ENCODE data around the gene MSH4.

MSH4 gene

GRCh38 chr1:75792091-75792490 lies 4.6 kb upstream of the MSH4 start:
- H3K79me2 ChIP-seq (ENCODE audit: control insufficient read depth, low read length) = peaks cover 54% of the 10 kb centered on the region
- H3K9me3 ChIP-seq (ENCODE audit: control insufficient read depth, insufficient read depth, low read length) = no peaks in the 10 kb centered on the region
- H3K27me3 ChIP-seq (ENCODE audit: control insufficient read depth, low read length) = no peaks in the 10 kb centered on the region
- peaks cover 98% of the 10 kb centered on the region for H3F3A ChIP-seq (ENCODE audit: control insufficient read depth, insufficient read depth)
- H3K9me2 ChIP-seq (replicated peaks; ENCODE audit: control insufficient read depth, low read length) = no peaks in the 10 kb centered on the region
- TF ChIP-seq EZH2phosphoT487 (IDR thresholded peaks at IDR 0.05; ENCODE audit: borderline replicate concordance, low read length) = no peak
- TF ChIP-seq CTCF (IDR thresholded peaks at IDR 0.05; ENCODE audit: low read depth, low read length, poor library complexity, severe bottlenecking) = no peak
- H3K4me1 ChIP-seq (ENCODE audit: control insufficient read depth, low read length) = peaks cover 34% of the 10 kb centered on the region
- H3K4me2 ChIP-seq (ENCODE audit: low read length) = no peak overlapping the region
- no peak overlapping the region for H3K27ac ChIP-seq (ENCODE audit: low read depth, low read length)
- H3K4me3 ChIP-seq (ENCODE audit: low read length) = no peak overlapping the region
- H4K20me1 ChIP-seq (ENCODE audit: control insufficient read depth, insufficient read depth, low read depth, low read length) = peaks cover 61% of the 10 kb centered on the region
- H3K36me3 ChIP-seq (ENCODE audit: control insufficient read depth, low read length) = peaks cover 99% of the 10 kb centered on the region

GRCh38 chr1:75794382-75794781 lies 2.3 kb upstream of the MSH4 start:
- Histone ChIP-seq H3K4me2 (ENCODE audit: low read length) (no peak overlapping the region), H3K4me3 (ENCODE audit: low read length) (no peak overlapping the region), H3K4me1 (ENCODE audit: control insufficient read depth, low read length) (peaks cover 23% of the 10 kb centered on the region), H3K9me3 (ENCODE audit: control insufficient read depth, insufficient read depth, low read length) (no peaks in the 10 kb centered on the region), H3K27me3 (ENCODE audit: control insufficient read depth, low read length) (no peaks in the 10 kb centered on the region), H3K9me2 (replicated peaks; ENCODE audit: control insufficient read depth, low read length) (no peaks in the 10 kb centered on the region), H3K79me2 (ENCODE audit: control insufficient read depth, low read length) (peaks cover 31% of the 10 kb centered on the region), H4K20me1 (ENCODE audit: control insufficient read depth, insufficient read depth, low read depth, low read length) (peaks cover 47% of the 10 kb centered on the region), H3F3A (ENCODE audit: control insufficient read depth, insufficient read depth) (peaks cover 97% of the 10 kb centered on the region), H3K27ac (ENCODE audit: low read depth, low read length) (no peak overlapping the region), H3K36me3 (ENCODE audit: control insufficient read depth, low read length) (peaks cover 82% of the 10 kb centered on the region)
- TF ChIP-seq CTCF (IDR thresholded peaks at IDR 0.05; ENCODE audit: low read depth, low read length, poor library complexity, severe bottlenecking) (no peak), EZH2phosphoT487 (IDR thresholded peaks at IDR 0.05; ENCODE audit: borderline replicate concordance, low read length) (no peak)

GRCh38 chr1:75795703-75796193 lies 934 bp upstream of the MSH4 start:
- Histone ChIP-seq H3K4me3 (ENCODE audit: low read length) (no peak overlapping the region), H3K9me2 (replicated peaks; ENCODE audit: control insufficient read depth, low read length) (no peaks in the 10 kb centered on the region), H3F3A (ENCODE audit: control insufficient read depth, insufficient read depth) (peaks cover 88% of the 10 kb centered on the region), H3K4me2 (ENCODE audit: low read length) (no peak overlapping the region), H3K4me1 (ENCODE audit: control insufficient read depth, low read length) (peaks cover 11% of the 10 kb centered on the region), H3K27me3 (ENCODE audit: control insufficient read depth, low read length) (no peaks in the 10 kb centered on the region), H3K36me3 (ENCODE audit: control insufficient read depth, low read length) (peaks cover 68% of the 10 kb centered on the region), H4K20me1 (ENCODE audit: control insufficient read depth, insufficient read depth, low read depth, low read length) (peaks cover 35% of the 10 kb centered on the region), H3K9me3 (ENCODE audit: control insufficient read depth, insufficient read depth, low read length) (no peaks in the 10 kb centered on the region), H3K27ac (ENCODE audit: low read depth, low read length) (no peak overlapping the region), H3K79me2 (ENCODE audit: control insufficient read depth, low read length) (peaks cover 18% of the 10 kb centered on the region)
- TF ChIP-seq CTCF (IDR thresholded peaks at IDR 0.05; ENCODE audit: low read depth, low read length, poor library complexity, severe bottlenecking) = no peak
- TF ChIP-seq EZH2phosphoT487 (IDR thresholded peaks at IDR 0.05; ENCODE audit: borderline replicate concordance, low read length) = no peak

Measured in DOHH2 (cell line).